NCI-H510A treated with DMSO at 0.1 percent for 48 hours (cell line): Measurements from ENCODE around the gene REPIN1.
"Not testable (repeated sequence)": the region's sequence is repeated elsewhere in the genome, so short reads cannot be mapped to it uniquely, and the experiment has no call there.

ENCODE experiments used
- DNase-seq: peaks from one replicate; lab custom pipeline; 2025; lab: John Stamatoyannopoulos, UW

REPIN1 gene

GRCh38 chr7:150376560-150376959 is 7.9 kb downstream of the REPIN1 start:
- DNase-seq = no peak

- no peak for DNase-seq
These were observed 8.6 kb downstream of the REPIN1 start for GRCh38 chr7:150377196-150377595.

GRCh38 chr7:150377635-150378034 is 9.0 kb downstream of the REPIN1 start:
- DNase-seq = no peak

GRCh38 chr7:150378115-150378852 is 9.7 kb downstream of the REPIN1 start:
- DNase-seq = peak; percentile 85

- peak; percentile 80 for DNase-seq
These were observed 10.3 kb downstream of the REPIN1 start, which contains the start of gene ZNF775 for GRCh38 chr7:150378853-150379440. Gene ZNF775 (plus strand): TSS chr7:150379330. CDS start chr7:150388471, 9,141 bp downstream.

- DNase-seq = peak; percentile 9
These were observed 11.1 kb downstream of the REPIN1 start for GRCh38 chr7:150379441-150380379.

GRCh38 chr7:150380463-150380862 is 11.8 kb downstream of the REPIN1 start:
- no peak for DNase-seq

- DNase-seq = no peak
These were observed 12.5 kb downstream of the REPIN1 start for GRCh38 chr7:150381096-150381495.

- DNase-seq = no peak
These were observed 13.1 kb downstream of the REPIN1 start for GRCh38 chr7:150381785-150382122.

- peak; percentile 32 for DNase-seq
These were observed 13.7 kb downstream of the REPIN1 start for GRCh38 chr7:150382123-150382843.

GRCh38 chr7:150382844-150383225 is 14.2 kb downstream of the REPIN1 start:
- DNase-seq = no peak

- DNase-seq = peak; percentile 87
These were observed 15.2 kb downstream of the REPIN1 start for GRCh38 chr7:150383710-150384397.

GRCh38 chr7:150384406-150385301 is 16.0 kb downstream of the REPIN1 start:
- DNase-seq = no peak

- DNase-seq = peak; percentile 50
These were observed 16.7 kb downstream of the REPIN1 start for GRCh38 chr7:150385302-150385723.

GRCh38 chr7:150385884-150386283 is 17.3 kb downstream of the REPIN1 start:
- not testable (repeated sequence) for DNase-seq

- DNase-seq = no peak
These were observed 19.7 kb downstream of the REPIN1 start for GRCh38 chr7:150388306-150388705.

- DNase-seq = peak; percentile 34
These were observed 20.3 kb downstream of the REPIN1 start for GRCh38 chr7:150388709-150389531.

GRCh38 chr7:150389532-150389816 is 20.9 kb downstream of the REPIN1 start:
- no peak for DNase-seq

GRCh38 chr7:150390205-150390604 is 21.6 kb downstream of the REPIN1 start:
- no peak for DNase-seq

- DNase-seq = no peak
These were observed 24.7 kb downstream of the REPIN1 start for GRCh38 chr7:150393325-150393724.
